ENCODE data around the gene IL5RA.

- no peak for TF ChIP-seq CTCF (IDR thresholded peaks at IDR 0.05; ENCODE audit: borderline replicate concordance, extremely low read depth, low read length, poor library complexity, severe bottlenecking)
- TF ChIP-seq EZH2 (IDR thresholded peaks at IDR 0.05; ENCODE audit: borderline replicate concordance, low read depth, low read length, severe bottlenecking) = no peak
These were observed 45.9 kb downstream of the IL5RA start for GRCh38 chr3:3064297-3064696.

Data from DND-41 (cell line).